Measurements from ENCODE around the gene PGBD1.

- TF ChIP-seq CTCF (IDR thresholded peaks at IDR 0.05) (no peak), POLR2AphosphoS5 (IDR thresholded peaks at IDR 0.05) (no peak)
Measured at GRCh38 chr6:28333047-28333446, 51.7 kb downstream of the PGBD1 start.

All from gastroesophageal sphincter (tissue), 3 donors.